Fibroblast of skin of left biceps (primary cell): ENCODE results near the gene ARHGEF38.
A peak's percentile ranks its signal among the peaks of the same experiment; 100 is the strongest.
"Not testable (repeated sequence)": the region's sequence is repeated elsewhere in the genome, so short reads cannot be mapped to it uniquely, and the experiment has no call there.

Experiments
- DNase-seq, 2 experiments: peaks; one replicate each; pipeline ENCODE4 v3.0.0-alpha.2; 2013; ENCODE audit warnings: low read depth in 2 of 2

ARHGEF38 gene

DNA sequence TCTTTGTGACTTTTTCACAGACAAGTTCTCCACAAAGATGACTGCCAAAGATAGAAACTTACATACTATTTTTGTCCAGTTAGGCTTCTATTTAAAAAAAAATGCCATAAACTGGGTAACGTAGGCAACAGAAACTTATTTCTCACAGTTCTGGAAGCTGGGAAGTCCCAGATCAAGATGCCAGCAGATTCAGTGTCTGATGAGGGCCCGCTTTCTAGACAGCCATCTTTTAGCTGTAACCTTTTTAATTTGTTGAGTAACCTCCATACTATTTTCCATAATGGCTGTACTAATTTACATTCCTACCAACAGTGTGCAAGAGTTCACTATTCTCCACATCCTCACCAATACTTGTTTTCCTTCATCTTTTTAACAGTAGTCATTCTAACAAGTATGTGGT is 55.5 kb downstream of the ARHGEF38 start:
- no peak for DNase-seq

DNA sequence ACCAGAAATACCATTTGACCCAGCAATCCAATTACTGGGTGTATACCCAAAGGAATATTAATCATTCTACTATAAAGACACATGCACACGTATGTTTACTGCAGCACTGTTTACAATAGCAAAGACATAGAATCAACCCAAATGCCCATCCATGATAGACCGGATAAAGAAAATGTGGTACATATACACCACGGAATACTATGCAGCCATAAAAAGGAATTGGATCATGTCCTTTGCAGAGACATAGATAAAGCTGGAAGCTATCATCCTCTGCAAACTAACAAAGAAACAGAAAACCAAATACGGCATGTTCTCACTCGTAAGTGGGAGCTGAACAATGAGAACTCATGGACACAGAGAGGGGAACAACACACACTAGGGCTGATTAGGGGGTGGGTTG is 57.4 kb downstream of the ARHGEF38 start:
- DNase-seq = not testable (repeated sequence)

GRCh38 chr4:105613306-105613705 is 60.9 kb downstream of the ARHGEF38 start:
- DNase-seq = no peak

- no peak for DNase-seq
Measured at GRCh38 chr4:105619188-105619931, 66.9 kb downstream of the ARHGEF38 start.

- DNase-seq = no peak
Measured at GRCh38 chr4:105620640-105621323, 68.4 kb downstream of the ARHGEF38 start.

DNA sequence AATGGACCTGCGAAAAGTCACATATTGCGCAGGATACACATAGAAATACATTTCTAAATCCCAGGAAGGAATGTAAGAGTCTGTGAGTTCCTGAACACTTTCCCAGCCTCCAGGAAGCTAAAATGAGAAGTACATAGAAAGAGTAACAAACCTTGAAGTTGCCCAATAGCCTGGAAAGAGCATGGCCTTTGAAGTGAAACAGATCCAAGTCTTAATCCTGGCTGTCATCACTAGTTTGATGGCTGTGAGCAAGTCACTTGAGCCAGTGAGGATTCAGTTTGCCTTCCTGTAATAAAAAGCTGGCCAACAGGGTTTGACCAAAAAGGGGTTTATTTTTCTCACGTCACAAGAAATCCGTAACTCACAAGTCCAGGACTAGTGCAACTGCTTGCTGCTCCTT is 69.8 kb downstream of the ARHGEF38 start:
- DNase-seq = no peak

DNA sequence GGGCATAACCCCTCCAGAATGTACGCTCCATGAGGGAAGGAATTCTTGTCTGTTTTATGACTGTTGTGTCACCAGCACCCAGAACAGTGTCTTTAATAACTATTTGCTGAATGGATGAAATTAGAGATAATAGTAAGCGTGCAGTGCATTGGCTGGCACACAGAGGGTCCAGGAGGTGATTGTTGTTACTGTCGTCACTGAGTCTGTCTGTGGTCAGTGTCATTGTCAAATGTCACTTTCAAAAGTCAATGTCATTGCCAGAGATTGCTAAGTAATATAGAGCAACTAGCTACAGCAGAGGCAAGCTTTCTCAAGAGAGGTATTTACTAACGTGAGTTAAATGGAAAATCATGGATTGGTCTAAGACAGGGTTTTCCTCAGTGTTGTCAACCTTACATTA is 70.7 kb downstream of the ARHGEF38 start:
- no peak for DNase-seq

DNA sequence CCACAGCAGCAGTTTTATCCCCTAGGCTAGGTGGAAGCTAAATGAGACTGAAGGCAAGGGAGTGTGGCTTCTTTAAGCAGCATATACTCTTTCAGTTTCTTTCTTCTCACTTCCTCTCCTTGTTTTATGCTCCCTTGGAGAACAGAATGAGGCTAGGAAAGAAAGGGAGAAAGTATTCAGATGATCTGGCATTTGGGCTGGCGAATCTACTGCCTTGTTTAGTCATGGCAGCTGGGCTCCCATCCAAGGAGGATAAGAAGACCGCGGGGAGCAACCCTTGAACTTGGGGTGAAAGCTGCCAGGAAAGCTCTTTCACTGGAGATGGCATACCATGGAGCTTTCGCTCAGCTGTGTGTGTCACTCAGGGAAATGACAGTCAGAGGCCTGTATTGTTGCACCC is 72.1 kb downstream of the ARHGEF38 start:
- DNase-seq = no peak

- DNase-seq = no peak
Measured at GRCh38 chr4:105625214-105625613, 72.8 kb downstream of the ARHGEF38 start.

DNA sequence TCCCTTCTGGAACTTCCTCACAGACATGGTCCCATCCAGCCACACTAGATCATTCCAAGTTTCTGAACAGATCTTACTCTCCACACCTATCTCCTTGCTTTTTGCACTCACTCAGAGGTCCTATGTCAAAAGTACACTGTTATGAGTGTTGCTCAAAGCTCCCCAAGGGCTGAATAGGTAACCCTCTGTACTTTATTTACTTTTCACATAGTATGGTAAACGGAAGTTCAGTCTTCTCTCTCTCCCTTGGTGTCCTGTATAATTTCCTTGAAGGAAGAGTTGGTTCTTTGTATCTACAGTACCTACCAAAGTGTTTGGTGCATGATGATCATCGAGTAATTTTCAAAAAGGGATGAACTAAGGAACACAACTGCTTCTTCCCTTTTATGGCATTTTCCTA is 74.4 kb downstream of the ARHGEF38 start:
- no peak for DNase-seq

GRCh38 chr4:105627620-105628019 is 75.2 kb downstream of the ARHGEF38 start:
- DNase-seq = no peak

DNA sequence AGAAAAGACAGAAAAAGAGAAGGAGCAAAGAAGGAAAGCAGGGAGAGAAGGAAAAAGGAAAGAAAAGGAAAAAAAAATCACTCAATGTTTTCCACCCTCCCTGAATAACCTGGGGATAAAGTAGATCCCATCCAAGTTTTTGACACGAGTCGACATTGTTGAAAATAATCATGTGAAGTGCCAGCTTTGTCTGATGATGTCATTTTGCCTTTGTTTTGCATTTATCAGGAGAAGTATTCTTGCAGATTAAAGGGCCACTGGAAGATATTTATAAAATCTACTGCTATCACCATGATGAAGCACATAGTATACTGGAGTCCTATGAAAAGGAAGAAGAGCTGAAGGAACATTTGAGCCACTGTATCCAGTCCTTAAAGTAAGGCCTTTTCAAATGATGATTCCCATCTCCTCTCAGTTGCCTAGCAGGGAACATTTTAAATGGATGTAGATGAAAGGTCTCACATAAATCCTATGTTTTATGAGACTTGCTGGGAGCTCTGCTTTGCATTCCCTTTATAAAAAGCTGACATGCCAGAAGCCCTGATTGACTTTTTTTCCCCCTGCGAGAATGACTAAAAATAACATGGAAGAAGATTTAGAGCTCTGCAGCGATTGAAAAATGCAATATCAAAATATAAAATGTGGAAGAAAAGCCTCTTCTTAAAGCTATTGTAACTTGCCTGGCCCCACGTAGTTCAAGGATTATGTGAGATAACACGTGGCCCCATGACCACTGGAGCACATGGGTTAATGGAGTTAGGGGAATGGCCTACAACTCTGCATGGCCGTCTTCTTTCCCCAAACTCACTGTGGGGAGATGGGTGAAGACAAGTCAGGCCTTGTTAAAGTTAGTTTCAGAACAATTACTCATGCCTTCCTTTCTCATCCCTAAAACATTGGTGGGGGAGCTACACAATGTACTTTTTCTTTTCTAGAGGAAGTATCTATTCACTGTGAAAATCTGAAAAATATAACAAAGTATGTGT is 78.5 kb downstream of the ARHGEF38 start:
- no peak for DNase-seq

GRCh38 chr4:105631818-105632400 is 79.5 kb downstream of the ARHGEF38 start:
- DNase-seq = no peak

GRCh38 chr4:105632599-105632998 is 80.2 kb downstream of the ARHGEF38 start:
- no peak for DNase-seq

DNA sequence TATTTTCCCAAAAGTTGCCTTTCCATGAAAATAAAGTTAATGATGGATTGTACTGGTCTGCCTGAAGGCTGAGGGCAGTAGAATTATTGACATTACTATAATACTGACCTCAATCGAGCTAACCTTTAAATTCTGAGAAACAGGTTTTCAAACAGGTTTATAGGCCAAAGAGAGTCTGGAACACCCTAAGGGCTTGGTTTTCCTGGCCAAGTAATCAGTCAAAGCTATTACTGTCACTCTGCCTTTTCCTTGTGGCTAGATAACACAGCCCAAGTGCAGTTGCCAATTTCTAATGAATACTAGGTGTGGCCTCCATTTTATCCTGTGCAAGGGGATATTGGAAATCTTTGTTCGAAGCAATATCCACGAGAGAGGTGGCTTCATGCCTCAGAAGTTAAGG is 80.8 kb downstream of the ARHGEF38 start:
- no peak for DNase-seq

GRCh38 chr4:105634402-105635080 is 82.1 kb downstream of the ARHGEF38 start:
- DNase-seq = no peak

DNA sequence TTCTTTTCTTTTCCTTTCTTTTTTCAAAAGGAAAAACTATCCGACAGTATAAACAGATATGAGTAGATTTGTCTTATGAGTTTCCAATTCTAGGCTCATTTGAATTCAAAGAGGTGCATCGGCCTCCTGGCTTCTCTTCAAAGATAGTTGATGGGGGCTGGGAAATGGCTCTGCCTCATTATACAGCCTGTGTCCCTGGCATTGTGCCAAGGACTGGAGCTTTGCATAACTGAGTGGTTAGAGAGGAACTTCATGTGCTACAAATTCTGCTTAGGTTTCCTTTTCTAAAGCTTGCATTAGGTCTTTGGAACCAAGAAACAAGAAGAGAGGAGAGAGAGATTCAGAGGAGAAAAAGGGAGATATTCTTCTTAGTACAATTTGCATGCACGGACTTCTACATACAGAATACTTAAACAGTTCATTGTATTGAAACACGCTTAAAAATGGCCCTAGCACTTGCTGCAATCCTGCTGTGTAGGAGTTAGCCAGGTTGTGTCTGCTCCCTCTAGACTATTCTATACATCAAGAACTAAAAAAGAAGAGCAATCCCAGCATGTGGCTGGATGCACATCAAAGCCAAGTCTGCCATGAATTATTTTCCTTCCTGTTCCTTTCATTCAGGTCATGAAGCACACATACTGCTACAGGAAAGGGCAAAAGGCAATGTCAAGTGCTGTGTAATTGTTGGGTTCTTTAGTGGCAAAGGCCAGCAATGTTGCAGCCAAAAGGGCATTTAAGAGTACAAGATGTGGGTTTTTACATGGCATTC is 85.2 kb downstream of the ARHGEF38 start:
- peak in 1 of 2 experiments; percentile 3 for DNase-seq

DNA sequence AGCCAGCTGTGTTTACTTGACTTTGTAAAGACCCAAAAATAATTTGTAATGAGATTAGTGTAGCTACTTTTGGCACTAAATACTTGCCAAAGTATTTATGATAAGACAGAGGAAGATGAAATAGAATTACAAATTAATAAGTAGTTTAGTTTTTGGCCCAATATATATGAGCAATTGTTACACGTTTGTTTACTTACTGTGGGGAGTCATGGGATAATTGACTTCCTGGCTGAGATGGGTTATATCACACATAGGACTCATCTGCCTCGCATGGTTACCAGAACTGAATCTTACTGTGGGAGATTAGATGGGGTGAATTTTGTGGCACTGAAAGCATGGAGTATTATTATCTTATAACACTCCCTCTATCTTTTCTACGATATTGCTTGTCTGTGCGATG is 89.4 kb downstream of the ARHGEF38 start:
- no peak for DNase-seq

- DNase-seq = no peak
Measured at GRCh38 chr4:105644257-105644656, 91.8 kb downstream of the ARHGEF38 start.

- no peak for DNase-seq
Measured at GRCh38 chr4:105645440-105645839, 93.0 kb downstream of the ARHGEF38 start.

DNA sequence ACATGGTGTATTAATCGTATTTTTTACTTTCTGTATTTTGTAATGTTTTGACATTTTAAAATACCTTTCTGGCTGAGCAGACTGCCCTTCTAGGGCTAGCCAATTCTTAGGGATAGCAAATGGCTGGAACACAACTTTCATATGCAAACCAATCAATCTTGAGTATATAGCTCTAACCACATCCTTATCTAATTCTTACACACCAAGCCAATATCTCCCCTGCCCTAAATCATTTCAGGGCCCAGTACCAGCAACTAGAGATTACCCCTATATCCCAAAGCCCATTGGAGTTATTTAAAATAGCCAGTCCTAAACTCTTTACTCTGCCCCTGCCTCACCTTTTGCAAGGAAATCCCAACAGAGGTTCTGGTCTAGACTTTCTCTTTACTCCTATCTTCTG is 97.8 kb downstream of the ARHGEF38 start:
- no peak for DNase-seq
